KG1 (cell line): Measurements from ENCODE around the gene BIRC2.
"Not testable (repeated sequence)": the region's sequence is repeated elsewhere in the genome, so short reads cannot be mapped to it uniquely, and the experiment has no call there.

ENCODE experiments used
- DNase-seq: peaks from one replicate; lab custom pipeline; 2025; lab: John Stamatoyannopoulos, UW

BIRC2 gene

DNA sequence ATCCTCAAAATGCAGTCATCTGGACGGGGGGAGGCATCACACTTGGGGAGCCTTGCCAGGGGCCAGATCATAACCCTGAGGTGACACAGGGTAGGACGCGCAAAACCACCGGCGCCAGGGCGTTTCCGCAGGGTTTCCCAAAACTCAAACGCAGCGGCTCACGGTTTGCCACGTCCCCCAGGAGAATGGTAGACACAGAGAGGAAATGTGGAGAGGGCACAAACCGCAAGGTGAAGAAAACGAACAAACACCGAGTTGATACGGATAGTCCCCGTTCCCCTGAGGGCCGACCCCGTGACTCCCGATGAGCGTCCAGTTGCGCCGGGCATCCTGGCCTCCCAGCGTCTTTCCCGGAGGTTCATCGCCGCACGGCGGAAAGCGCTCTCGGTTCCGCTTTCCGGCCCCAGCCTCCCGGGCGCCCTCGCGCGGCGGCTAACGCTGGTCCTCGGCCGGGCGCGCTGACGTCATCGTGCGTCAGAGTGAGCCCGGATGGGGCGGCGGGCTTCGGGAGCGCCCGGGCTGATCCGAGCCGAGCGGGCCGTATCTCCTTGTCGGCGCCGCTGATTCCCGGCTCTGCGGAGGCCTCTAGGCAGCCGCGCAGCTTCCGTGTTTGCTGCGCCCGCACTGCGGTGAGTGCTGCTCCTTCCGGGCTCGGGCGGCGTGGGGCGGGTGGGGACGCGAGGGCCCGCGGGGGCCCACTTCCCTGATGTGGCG, at the start of gene BIRC2:
Gene BIRC2, plus strand, starts transcription at position 467 of the 714 bp plus-strand sequence. CDS start 2,641 bp downstream, outside the sequence.
- peak; percentile 97 for DNase-seq

DNA sequence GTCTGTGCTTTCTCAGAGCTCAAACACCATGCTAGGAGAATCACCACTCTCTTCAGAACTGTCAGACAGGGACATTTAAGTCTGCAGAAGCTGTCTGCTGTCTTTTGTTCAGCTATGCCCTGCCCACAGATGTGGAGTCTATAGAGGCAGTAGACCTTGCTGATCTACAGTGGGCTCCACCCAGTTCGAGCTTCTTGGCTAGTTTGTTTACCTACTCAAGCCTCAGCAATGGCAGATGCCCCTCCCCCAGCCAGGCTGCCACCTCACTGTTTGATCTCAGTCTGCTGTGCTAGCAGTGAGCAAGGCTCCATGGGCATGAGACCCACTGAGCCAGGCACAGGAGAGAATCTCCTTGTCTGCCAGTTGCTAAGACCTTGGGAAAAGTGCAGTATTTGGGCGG, 46.2 kb upstream of the BIRC2 start:
- DNase-seq, result not testable (repeated sequence)

DNA sequence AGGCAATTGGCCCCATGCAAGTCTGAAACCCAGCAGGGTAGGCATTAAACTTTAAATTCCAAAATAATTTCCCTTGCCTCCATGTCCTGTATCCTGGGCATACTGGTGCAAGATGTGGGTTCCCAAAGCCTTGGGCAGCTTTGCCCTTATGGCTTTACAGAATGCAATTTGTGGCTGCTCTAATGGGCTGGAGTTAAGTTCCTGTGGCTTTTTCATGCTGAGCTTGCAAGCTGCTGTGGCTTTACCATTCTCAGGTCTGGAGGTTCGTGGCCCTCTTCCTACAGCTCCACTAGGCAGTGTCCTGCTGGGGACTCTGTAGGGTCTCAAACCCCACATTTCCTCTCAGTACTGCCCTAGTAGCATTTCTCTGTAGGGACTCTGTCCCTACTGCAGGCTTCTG, 44.8 kb upstream of the BIRC2 start:
- DNase-seq, result no peak

DNA sequence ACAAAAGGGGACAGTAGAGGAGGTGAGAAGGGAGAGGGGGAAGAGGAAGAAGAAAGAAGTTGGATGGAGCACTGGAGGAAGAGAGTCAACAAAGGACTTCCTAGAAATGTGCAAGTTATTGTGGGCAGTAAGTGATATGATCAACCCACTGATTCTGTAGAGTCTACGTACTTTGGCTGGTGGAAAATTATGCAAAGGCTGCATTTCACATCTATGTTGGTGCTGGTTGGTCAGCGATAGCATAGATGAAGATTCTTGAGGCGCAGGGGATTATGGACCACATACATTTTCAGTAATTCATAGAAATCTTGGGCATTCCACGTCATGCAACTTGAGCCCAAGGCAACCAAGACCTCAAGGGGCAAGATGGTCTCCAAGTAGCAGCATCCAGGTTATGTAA, 42.3 kb upstream of the BIRC2 start:
- no peak for DNase-seq

DNA sequence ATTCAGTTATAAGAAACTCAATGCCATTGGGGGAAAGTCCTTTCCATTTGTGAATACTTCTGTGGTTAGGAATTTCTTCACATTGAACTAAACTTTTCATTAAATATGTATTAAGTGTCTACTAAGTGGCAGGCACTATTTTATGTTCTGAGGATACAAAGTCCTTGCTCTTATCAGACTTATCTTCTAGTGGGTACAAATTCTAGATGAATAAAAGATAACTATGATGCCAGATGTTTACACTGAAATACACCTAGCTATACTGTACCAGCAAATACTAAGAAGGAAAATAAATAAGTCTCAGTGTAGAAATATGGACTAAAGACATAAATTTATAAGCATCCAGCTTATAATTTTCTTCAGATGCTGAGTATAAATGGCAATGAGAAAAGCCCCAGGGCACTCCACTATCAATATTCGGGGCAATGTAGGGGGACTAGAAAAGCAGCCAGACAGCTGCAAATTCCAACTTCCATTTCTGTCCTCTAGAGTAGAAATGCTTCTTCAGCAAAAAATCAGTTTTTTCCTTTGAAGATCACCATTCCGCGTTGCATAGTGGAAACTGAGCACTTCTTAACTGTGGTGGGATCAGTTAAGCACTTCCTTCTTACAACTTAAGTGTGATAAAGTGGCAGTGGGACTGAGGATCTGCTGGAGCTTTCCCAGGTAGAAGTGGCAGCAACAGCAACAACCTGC, 41.5 kb upstream of the BIRC2 start:
- no peak for DNase-seq

DNA sequence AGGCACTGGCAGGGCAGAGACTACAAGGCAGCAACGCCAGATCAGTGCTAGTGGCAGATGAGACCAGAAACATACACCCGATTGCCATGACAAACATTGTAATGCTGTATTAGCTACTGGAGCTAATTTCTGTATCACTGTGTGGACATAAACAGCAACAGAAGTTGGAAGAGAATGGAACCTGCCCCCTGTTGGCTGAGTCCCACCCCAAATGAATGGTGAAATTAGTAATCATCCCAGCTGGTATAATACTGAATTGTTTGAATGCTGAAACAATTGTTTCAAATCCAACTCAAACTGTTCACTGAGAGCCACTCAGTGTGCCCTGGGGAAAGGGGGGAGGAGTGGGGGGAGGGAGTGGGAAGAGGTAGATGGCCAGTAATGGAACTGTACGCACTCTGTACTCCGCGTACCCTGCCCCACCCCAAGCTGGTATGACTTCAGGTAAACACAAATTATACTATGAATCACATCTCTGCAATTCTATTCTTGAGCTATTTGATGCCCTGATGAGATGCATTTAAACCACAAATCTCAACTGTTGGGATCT, 40.9 kb upstream of the BIRC2 start:
- no peak for DNase-seq

DNA sequence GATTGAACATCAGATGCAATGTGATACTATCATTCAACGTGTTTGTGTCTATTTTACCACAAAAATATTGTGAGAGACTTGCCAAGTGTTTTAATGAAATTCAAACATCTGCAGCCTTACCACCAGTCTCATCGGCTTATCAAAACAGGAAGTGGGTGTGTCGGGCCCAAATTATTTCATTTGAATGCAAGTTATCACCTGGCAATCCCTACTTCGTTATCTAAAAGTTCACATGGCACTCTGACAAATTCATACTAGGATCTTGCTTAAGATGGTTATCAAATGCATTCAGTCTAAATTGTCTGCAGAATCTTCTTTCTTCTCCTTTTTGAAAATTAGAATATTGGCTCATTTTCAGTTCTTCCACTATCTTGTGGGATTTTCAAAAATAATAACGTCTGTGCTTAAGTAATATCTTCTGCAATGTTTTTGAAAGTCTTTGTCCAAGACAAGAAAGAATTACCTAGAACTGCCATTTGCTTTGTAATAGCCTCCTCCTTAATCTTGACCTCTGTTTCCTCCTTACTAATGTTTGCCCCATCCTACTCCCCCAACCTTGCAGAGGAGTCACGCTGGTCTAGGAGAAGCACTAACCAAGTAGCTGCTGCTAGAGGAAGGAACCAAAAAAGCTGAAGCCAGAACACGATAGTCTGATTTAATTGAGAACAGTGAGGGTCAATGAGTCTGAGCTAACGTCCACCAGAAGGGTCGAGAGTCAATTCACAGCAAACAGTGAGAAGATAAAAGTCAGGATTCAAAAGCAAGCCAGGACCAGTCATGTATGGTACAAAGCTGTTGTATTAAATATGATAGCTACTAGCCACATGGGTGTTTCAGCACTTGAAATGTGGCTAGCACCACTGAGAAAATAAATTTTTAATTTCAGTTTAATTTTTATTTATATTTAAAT, 39.9 kb upstream of the BIRC2 start:
- DNase-seq, result no peak

DNA sequence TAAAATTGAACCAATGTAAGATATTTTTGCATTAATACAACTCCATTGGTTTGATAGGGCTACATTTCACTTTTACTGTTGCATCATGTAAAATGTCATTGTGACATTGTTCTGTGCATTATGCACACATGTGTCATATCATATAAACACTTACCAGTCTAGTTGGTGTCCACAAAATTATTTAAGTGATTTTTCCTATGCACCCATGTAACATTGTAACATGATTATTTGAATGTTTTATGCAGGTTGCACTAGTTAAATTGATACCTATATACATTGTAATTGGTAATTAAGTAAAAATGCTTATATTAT, 39.3 kb upstream of the BIRC2 start:
- DNase-seq, result no peak

DNA sequence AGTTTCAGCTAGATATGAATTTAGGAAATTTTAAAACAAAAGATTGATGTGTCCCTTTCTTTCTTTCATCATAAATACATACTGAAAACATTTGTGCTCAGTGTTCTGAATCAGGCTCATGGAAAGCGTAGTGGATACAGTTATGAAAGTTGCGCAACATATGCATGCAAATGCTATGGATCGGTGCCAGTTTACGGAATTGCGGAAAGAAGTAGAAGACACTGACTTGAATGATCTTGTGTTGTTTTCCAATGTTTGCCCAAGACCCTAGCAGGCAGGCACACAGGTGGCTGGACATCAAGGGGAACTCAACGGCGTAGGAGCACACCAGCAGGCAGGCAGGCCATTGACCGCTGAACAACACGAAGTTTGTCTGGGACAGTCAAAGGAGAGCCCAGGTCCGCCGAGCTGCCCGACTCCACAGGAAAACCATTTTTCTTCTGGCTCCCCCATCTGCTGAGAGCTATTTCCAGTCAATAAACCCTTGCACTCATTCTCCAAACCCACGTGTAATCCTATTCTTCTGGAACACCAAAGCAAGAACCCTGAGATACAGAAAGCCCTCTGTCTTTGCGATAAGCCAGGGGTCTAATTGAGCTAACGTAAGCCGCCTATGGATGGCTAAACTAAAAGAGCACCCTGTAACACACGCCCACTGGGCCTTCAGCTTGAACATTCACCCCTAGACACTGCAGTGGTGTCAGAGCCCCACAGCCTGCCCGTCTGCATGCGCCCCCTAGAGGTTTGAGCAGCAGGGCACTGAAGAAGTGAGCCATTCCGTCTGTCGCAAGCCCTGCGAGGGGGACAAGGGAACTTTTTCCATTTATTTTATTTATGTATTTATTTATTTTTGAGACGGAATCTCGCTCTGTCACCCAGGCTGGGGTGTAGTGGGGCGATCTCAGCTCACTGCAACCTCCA, 37.1 kb upstream of the BIRC2 start:
- no peak for DNase-seq

DNA sequence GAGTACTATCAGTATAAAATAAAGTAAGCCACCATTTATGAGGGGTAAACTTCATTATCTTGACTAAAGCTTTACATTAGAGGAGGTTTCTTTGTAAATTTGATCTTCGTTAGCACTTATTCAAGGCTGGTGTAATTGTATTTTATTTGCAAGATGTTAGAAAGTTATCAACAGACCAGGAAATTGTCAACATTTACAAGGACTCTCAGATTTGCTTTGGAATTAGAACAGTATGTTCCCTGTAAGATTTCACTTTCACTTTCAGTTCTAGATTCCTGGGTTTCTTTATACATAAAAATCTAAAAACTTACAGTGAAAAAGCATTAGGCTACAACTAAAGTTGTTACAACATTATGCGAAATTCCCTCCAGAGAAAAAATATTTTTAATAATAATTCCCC, 34.3 kb upstream of the BIRC2 start:
- DNase-seq, result no peak

DNA sequence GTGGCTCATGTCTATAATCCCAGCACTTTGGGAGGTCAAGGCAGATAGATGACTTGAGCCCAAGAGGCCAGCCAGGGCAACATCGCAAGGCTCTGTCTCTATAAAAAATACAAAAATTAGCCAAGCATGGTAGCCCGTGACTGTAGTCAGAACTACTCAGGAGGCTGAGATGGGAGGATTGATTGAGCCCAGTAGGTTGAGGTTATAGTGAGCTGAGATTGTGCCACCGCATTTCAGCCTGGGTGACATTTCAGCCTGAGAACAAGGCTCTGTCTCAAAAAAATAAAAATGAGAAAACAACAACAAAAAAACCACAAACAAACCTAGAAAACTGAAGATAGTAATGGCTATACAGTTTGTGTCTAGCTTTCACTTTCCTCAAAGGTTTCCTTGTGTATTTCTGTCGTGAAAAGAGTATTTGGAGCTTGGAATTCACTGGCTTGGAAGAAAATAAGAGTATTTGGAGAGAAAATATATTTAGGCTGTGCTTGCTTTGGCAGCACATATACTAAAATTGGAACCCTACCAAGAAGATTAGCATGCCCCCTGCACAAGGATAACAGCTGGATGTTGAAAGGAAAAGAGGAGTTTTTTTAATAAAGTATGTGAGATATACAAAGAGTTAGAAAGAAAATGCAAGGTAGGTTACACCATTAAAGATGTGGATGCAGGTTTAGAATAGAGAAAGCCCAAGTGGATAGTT, 33.6 kb upstream of the BIRC2 start:
- DNase-seq, result no peak

DNA sequence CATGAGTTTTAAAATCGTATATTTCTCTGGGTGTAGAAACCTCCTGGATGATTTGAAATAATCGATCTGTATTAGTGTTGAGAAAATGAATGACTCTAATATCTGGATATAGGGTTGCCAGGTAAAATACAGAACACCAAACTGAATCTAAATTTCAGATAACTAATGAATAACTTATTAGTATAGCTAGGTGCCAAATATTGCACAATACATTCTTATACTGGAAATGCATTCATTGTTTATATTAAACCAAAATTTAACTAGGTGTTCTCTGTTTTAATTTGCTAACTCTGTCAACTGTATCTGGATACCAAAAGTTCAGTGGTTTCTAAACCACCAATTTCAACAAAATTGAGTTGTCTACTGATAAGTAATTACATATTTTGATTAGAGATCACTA, 32.2 kb upstream of the BIRC2 start:
- no peak for DNase-seq

DNA sequence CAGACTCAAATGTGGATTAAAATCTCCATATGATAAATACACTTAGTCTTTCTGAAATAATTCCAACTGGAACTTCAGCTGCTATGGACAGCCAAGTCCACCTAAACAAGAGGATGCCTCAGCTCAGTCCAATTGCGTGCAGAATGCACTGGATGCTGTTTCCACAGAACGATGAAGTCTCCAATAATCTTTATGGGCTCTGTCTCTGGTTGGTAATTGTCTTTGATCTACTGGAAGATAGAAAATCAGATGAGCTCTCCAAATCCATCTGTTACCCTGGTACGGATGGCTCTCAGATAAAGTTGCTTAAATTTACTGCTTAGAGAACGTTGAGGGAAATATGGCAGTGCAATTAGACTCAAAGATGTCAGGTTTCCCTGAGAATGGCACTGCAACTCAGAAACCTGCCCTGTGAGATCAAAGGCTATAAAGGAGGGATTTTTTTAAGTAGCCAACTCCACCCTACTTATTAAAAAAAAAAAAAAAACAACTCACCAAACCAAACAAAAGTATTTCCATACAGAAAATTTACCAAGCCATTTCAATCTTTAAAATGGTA, 30.6 kb upstream of the BIRC2 start:
- DNase-seq, result no peak

DNA sequence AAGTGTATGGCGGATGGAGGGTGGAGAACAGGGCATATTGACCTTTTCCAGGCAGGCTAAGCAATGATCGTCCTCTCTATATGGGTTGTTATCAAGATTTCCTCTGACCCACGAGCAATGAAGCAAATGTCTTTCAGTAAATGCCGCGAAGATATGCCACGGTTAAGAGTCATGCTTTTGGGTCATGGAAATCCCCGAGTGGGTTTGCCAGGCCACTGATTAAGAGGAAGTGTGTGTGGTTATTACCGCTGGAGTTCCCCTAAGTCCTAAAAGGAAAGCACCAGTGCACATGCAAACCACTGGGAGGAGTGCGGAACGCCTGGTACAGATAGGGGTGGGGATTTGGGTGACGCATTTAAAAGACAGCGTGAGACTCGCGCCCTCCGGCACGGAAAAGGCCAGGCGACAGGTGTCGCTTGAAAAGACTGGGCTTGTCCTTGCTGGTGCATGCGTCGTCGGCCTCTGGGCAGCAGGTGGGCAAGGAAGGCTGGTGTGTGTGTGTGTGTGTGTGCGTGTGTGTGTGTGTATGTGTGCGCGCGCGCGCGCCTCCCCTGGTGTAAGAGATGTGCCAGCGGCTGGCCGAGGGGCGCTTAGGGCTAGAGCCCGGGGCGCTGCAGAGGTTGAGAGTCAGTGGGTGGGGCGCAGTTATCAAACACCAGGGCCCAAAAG, 29.8 kb upstream of the BIRC2 start, which contains the start of gene BIRC3:
Gene BIRC3, plus strand, starts transcription at position 386 of the 669 bp plus-strand sequence. CDS start 7,026 bp downstream, outside the sequence.
- DNase-seq, result peak; percentile 78

DNA sequence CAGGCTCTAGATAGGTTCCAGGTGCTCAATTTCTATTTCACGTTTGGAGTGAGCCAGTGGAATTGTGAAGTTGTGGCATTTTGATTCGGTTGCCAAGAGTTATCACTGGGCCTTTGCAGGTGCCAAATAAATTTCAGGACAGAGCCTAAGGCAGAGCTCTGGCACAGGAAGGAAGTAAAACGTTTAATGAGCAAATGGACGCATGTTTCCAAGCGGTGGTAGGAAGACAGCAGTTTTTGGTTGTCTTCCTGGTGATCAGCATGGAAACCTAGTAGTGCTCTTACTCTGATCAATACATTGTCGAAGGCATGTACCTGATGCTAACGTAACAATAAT, 29.3 kb upstream of the BIRC2 start:
- no peak for DNase-seq

DNA sequence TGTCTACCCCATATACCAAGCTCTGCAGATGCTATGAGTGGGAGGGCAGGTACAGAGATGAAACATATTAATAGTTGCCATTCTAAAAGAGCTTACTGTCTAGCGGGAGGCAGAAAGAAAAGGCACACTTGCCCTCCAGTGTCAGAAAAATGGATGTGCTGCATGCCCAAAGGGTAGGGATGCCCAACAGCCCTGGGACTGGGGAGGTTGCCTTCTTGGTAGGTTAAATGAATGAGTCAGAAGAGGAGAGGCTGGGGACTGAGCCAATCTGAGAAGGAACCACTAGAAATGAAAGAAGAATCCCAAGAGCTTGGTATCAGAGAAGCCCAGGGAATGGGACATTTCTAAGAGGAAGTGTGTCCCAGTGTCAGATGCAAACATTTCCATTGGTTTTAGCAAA, 28.5 kb upstream of the BIRC2 start:
- no peak for DNase-seq

DNA sequence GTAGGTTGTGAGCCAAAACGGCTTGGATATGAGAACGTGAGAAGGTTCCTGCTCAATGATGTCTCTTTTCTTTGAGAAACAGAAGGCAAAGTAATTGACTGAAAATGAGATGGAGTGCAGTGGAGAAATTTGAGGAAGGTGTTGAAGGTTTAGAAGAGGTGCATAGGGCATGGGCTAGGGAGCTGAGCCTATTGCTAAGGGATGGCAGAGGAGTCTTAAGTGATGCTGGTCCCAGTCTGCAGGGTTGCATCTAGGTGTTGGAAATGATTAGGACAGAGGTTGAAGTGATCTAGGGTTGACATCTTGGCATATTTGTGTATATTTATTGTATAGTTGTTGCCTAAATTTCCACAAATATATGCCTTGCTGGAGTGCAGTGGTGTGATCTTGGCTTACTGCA, 27.5 kb upstream of the BIRC2 start:
- DNase-seq, result no peak

DNA sequence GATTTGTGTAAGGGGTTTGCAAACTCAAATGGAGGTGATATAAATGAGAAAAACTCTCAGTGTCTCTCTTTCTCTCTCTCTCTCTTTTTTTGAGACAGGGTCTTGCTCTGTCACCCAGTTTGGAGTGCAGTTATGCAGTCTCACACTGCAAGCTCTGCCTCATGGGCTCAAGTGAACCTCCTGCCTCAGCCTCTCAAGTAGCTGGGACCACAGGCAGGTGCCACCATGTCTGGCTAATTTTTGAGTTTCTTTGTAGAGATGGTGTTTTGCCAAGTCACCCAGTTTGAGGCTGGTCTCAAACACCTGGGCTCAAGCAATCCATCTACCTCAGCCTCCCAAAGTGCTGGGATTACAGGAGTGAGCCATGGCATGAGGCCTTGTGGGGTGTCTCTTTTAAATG, 26.8 kb upstream of the BIRC2 start:
- no peak for DNase-seq

DNA sequence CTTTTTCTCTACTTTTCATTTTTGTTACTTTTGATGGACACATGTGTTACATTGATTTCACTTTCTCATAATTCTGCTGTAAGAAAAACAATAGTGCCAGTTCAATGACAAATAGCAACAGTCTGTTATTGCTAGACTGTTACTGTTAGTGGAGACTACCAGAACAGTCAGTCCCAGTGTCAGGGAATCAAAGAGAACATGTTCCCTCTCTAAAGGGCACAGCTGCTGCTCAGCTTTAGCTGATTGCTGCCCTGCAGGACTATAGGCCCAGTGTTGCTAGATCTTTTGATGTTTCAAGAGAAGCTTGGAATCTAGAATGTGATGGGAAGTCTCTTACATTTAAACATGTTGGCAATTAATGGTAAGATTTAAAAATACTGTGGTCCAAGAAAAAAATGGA, 26.3 kb upstream of the BIRC2 start:
- no peak for DNase-seq

DNA sequence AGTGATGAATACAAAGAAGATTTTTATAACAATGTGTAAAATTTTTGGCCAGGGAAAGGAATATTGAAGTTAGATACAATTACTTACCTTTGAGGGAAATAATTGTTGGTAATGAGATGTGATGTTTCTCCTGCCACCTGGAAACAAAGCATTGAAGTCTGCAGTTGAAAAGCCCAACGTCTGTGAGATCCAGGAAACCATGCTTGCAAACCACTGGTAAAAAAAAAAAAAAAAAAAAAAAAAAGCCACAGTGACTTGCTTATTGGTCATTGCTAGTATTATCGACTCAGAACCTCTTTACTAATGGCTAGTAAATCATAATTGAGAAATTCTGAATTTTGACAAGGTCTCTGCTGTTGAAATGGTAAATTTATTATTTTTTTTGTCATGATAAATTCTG, 24.5 kb upstream of the BIRC2 start:
- DNase-seq, result peak; percentile 25
